Activated naive CD4-positive, alpha-beta T cell treated with anti-CD3 and anti-CD28 coated beads, Interleukin-2, amount 50 U/mL, for 72 hours (primary cell): Measurements from ENCODE around the gene ACAP1. TPM values are rescaled to one million over a fixed set of nuclear protein-coding genes. Genes with fewer than 3 reads are reported as not detected.
"Not testable (repeated sequence)": the region's sequence is repeated elsewhere in the genome, so short reads cannot be mapped to it uniquely, and the experiment has no call there.

Source experiments
- ATAC-seq, 2 donors: fragments of 150-1000 bp; cut with Tn5 transposase; 2 replicates each; pipeline ENCODE4 v1.10.0; 2021; ENCODE audit warnings: mild to moderate bottlenecking in 2 of 2, moderate library complexity in 2 of 2
- DNase-seq, 2 donors: peaks; one replicate each; pipeline ENCODE4 v3.0.0; 2021 to 2022; ENCODE audit warnings: low spot score in 2 of 2
- H3K27ac Mint-ChIP-seq, 2 donors: one replicate each; pipeline ENCODE4 v1.8.0; 2022; ENCODE audit warnings: mild to moderate bottlenecking in 2 of 2, mixed read lengths in 2 of 2
- H3K36me3 Mint-ChIP-seq, 2 donors: one replicate each; pipeline ENCODE4 v1.8.0; 2022; ENCODE audit warnings: mixed read lengths in 2 of 2
- H3K9me3 Mint-ChIP-seq, 2 donors: one replicate each; pipeline ENCODE4 v1.8.0; 2022; ENCODE audit warnings: mixed read lengths in 2 of 2
- total RNA-seq, 2 donors: library from RNA; stranded (reverse); gene quantifications; one replicate each; pipeline ENCODE4 v1.2.3, GENCODE V29; 2022

Gene ACAP1
- total RNA-seq, 2 donors from 2014 or later: 400 to 610 TPM

DNA sequence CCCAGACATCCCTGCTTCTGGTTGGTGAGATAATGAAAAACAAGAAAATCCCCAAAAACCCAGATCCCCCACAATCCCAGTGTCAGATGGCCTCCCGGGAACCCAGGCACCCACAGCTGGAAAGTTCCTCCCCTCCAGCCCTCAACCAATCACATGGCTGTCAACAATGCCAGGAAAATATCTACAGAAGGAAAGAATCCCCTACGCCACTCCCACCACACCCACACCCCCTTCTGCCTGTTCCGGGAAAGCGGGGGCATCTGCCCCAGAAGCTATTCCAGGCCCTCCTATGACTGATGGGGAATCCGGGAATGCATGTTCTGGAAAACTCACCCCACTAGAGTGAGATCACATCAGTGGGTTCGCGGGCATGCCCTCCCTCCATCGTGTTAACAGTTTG, 20.4 kb downstream of the ACAP1 start:
- ATAC-seq: no peak
- no peaks in the 10 kb centered on the region for H3K9me3 Mint-ChIP-seq

DNA sequence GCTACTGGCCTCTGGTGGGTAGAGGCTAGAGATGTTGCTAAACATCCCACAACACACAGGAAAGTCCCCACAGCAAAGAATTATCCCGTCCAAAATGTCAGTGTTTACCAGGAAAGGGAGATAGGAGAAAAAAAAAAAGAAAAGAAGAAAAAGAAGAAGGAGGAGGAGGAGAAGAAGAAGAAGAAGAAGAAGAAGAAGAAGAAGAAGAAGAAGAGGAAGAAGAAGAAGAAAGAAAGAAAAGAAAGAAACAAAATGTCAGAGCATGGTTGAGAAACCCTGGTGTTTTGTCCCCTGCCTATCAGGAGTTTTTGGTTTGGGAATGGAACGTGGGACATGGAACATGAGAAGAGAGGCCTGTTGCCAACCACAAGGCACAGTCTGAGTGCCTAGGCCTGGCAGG, 21.1 kb downstream of the ACAP1 start:
- ATAC-seq (no peak), DNase-seq (no peak)
- Mint-ChIP-seq H3K36me3 (peaks cover 4 to 7% of the 10 kb centered on the region in 2 donors), H3K27ac (no peak overlapping the region), H3K9me3 (no peaks in the 10 kb centered on the region)

More for the DNA sequence above, 20.4 kb downstream of the ACAP1 start:
- Mint-ChIP-seq H3K27ac (no peak overlapping the region), H3K36me3 (peaks cover 4 to 8% of the 10 kb centered on the region in 2 donors)
- no peak for DNase-seq

DNA sequence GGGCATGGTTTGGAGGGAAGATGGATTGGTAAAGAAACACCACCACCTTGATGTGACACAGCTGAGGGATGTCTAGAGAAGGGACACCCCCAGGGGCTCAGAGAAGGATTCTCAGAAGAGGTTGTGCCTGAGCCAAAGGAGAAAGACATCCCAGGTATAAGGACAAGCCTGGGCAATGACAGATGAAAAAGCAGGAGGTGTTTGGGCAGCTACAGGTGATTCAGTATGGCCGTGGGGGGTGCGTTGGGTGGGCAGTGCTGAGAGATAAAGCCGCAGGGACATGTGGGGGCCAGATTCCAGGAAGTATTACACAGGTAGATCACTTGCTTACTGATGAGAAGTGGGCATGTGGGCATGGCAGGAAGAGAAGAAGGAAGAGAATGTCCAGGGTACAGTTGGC, 25.6 kb downstream of the ACAP1 start:
- H3K9me3 Mint-ChIP-seq: no peaks in the 10 kb centered on the region
- ATAC-seq: no peak
- H3K36me3 Mint-ChIP-seq: no peaks in the 10 kb centered on the region
- no peak for DNase-seq
- no peak overlapping the region for H3K27ac Mint-ChIP-seq

DNA sequence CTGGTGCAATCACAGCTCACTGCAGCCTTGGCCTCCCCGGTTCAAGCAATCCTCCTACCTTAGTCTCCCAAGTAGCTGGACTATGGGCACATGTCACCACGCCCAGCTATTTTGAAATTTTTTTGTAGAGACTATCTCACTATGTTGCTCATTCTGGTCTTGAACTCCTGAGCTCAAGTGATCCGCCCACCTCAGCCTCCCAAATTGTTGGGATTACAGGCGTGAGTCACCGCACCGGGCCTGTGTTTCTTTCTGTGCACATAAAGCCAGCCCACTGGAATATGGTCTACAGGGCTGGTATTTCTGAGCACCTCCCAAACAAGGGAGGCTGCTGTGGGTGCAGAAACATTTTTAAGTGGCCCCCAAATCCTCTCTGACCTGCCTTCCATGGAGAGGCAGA, 27.0 kb downstream of the ACAP1 start:
- Mint-ChIP-seq H3K9me3 (no peaks in the 10 kb centered on the region), H3K36me3 (no peaks in the 10 kb centered on the region), H3K27ac (no peak overlapping the region)
- ATAC-seq: no peak
- DNase-seq: no peak

DNA sequence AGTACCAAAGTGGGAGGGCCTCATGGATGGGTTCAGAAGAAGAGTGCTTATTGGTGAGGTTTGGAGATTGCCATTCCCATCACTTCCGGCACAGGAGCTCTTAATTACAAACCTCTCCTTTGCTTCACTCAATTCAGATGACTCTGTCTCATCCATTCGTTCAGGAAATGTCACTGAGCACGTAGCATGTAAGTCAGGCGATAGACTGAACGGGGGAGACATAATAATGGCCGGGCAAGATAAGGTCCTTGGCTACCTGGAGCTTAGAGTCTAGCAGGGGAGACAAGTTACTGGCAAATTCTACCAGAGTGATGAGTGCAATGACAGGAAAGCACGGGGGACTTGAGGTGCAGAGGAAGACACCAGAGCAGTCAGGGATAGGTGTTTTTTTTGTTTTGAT, 29.6 kb downstream of the ACAP1 start:
- not testable (repeated sequence) for DNase-seq, H3K27ac Mint-ChIP-seq, H3K36me3 Mint-ChIP-seq, H3K9me3 Mint-ChIP-seq, ATAC-seq

DNA sequence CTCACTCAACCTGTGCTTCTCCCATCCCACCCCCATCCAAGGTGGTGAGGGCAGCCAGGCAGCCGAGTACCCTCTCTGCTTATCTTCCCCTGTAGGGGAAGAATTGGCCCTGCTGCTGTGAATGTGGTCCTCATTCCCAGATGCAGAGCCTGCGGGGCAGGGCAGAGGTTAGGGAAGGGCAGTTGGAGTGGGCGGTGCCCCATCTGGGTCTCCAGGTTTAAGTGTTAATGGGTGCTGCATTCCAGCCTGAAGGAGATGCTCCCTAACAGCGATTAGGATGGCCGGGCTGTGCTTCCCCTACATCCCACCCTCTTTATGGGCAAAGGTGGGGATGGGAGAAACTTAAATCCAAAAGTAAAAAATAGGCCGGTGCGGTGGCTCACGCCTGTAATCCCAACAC, 30.8 kb downstream of the ACAP1 start:
- no peak for ATAC-seq
- H3K9me3 Mint-ChIP-seq: no peaks in the 10 kb centered on the region
- H3K27ac Mint-ChIP-seq: no peak overlapping the region
- H3K36me3 Mint-ChIP-seq: no peaks in the 10 kb centered on the region
- no peak for DNase-seq

DNA sequence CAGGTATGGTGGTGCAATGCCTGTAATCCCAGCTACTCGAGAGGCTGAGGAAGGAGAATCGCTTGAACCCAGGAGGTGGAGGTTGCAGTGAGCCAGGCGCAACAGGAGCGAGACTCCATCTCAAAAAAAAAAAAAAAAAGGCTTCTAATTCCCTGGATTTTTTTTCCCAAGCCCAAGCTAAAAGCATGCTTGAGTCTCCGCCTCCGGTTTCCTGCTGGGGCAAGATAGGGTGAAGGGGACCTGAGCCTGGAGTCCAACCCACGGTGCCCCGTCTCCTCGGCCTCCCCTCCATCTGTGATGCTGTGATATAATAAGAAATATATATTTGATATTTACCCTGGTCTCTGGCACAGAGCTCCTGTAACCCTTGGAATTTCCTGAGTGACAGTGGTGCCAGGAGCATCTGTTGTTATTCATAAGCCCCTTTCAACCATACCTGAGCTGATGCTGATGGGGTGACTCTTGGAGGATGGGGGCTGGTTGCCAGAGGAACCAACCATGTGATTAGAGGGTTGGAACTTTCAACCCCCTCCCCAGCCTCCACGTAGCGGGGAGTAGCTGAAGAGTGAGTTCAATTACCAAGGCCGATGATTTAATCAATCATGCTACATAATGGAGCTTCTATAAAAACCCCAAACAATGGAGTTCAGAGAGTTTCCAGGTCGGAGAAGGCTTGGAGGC, 31.7 kb downstream of the ACAP1 start:
- no peaks in the 10 kb centered on the region for H3K9me3 Mint-ChIP-seq
- no peak overlapping the region for H3K27ac Mint-ChIP-seq
- DNase-seq (no peak), ATAC-seq (no peak)
- no peaks in the 10 kb centered on the region for H3K36me3 Mint-ChIP-seq

DNA sequence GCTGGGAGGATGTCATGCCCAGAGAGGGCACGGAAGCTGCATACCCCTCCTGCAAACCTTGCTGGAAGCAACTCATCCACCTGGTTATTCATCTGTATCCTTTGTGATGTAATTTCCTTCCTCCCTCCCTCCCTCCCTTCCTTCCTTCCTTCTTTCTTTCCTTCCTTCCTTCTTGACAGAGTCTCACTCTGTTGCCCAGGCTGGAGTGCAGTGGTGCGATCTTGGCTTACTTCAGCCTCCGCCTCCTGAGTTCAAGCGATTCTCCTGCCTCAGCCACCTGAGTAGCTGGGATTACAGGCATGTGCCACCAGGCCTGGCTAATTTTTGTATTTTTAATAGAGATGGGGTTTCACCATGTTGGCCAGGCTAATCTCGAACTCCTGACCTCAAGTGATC, 32.3 kb downstream of the ACAP1 start:
- not testable (repeated sequence) for H3K9me3 Mint-ChIP-seq, H3K27ac Mint-ChIP-seq, ATAC-seq

DNA sequence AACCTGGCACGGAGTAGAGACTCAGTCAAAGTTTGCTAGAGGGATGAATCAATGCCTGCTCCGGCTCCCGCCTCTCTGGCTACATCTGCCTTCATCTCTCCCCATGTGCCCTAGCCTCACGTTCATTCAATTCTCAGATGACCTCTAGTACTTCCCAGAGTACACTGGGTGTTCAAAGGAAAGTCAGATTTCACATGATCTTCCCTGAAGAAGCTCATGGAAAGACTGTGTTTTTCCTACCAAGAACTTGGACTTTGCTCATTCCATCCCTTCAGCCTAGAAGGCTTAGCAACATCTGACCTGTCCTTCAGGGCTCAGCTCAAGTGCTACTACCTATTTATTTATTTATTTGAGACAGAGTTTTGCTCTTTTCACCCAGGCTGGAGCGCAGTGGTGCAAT, 33.5 kb downstream of the ACAP1 start:
- no peak overlapping the region for H3K27ac Mint-ChIP-seq
- no peaks in the 10 kb centered on the region for H3K36me3 Mint-ChIP-seq
- no peak for DNase-seq
- H3K9me3 Mint-ChIP-seq: no peaks in the 10 kb centered on the region
- no peak for ATAC-seq

More for the DNA sequence above, 32.3 kb downstream of the ACAP1 start:
- not testable (repeated sequence) for DNase-seq, H3K36me3 Mint-ChIP-seq

DNA sequence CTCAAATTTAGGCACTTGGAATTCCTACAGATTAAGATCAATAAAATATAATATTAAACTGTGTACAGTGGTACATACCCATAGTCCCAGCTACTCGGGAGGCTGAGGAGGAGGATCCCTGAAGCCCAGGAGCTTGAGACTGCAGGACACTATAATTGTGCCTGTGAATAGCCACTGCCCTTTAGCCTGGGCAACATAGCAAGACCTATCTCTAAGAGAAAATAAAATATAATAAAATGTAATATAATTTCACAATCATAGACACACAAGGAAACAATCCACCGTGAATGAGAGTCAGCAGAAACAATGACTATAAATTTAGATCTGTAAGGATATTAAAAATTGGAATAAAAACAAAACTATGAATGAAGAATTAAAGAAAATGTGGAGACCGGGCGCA, 34.5 kb downstream of the ACAP1 start:
- DNase-seq (no peak), ATAC-seq (no peak)
- Mint-ChIP-seq H3K36me3 (no peaks in the 10 kb centered on the region), H3K9me3 (no peaks in the 10 kb centered on the region), H3K27ac (no peak overlapping the region)

DNA sequence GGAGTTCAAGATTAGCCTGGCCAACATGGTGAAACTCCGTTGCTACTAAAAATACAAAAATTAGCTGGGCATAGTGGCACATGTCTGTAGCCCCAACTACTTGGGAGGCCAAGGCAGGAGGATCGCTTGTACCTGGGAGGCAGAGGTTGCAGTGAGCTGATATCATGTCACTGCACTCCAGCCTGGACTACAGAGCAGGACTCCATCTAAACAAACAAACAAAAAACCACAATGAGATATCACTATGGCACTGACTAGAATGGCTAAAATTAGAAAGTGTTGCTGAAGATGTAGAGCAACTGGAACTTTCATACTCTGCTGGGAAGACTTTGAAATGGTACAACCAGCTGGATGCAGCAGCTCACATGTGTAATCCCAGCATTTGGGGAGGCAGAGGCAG, 38.0 kb downstream of the ACAP1 start:
- Mint-ChIP-seq H3K9me3 (peaks cover 0 to 5% of the 10 kb centered on the region in 2 donors), H3K36me3 (peaks cover 0 to 5% of the 10 kb centered on the region in 2 donors), H3K27ac (no peak overlapping the region)
- DNase-seq (no peak), ATAC-seq (no peak)

DNA sequence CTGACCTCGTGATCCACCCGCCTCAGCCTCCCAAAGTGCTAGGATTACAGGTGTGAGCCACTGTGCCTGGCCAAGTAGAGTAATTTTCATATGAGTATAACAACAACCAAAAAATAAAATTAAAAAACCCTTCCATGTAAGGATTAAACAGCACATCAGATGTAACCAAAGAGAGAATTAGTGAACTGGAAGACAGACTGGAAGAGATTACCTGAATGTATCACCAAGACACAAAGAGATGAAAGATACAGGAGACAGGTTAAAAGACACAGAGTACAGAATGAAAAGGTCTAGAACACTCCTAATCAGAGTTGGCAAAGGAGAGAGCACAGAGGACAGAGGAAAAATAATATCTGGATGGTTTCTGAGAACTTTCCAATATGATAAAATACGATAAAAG, 42.8 kb downstream of the ACAP1 start:
- Mint-ChIP-seq H3K9me3 (peaks cover 0 to 6% of the 10 kb centered on the region in 2 donors), H3K27ac (no peak overlapping the region), H3K36me3 (peaks cover 0 to 6% of the 10 kb centered on the region in 2 donors)
- DNase-seq (no peak), ATAC-seq (no peak)

DNA sequence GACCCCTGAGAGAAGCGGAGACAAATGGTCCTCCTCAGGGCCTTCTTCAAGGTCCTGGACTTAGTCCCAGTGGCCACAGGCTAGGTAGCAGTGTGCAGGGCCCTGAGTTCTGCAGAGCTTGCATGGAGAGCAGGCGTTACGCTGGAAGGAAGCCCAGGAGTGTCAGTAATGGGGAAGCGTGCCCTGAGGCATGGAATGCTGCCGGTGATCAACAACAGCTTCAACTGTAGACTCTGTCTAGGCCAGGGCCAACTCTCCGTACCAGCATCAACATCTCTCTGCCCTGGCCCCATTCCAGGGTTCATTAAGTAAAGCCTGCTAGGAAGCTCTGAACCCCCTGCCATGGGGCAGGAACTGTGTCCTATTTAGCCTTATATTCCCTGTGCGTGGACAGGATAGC, 44.0 kb downstream of the ACAP1 start:
- no peak for ATAC-seq
- H3K27ac Mint-ChIP-seq: no peak overlapping the region
- DNase-seq: no peak
- H3K9me3 Mint-ChIP-seq: peaks cover 0 to 6% of the 10 kb centered on the region in 2 donors
- peaks cover 0 to 6% of the 10 kb centered on the region in 2 donors for H3K36me3 Mint-ChIP-seq

DNA sequence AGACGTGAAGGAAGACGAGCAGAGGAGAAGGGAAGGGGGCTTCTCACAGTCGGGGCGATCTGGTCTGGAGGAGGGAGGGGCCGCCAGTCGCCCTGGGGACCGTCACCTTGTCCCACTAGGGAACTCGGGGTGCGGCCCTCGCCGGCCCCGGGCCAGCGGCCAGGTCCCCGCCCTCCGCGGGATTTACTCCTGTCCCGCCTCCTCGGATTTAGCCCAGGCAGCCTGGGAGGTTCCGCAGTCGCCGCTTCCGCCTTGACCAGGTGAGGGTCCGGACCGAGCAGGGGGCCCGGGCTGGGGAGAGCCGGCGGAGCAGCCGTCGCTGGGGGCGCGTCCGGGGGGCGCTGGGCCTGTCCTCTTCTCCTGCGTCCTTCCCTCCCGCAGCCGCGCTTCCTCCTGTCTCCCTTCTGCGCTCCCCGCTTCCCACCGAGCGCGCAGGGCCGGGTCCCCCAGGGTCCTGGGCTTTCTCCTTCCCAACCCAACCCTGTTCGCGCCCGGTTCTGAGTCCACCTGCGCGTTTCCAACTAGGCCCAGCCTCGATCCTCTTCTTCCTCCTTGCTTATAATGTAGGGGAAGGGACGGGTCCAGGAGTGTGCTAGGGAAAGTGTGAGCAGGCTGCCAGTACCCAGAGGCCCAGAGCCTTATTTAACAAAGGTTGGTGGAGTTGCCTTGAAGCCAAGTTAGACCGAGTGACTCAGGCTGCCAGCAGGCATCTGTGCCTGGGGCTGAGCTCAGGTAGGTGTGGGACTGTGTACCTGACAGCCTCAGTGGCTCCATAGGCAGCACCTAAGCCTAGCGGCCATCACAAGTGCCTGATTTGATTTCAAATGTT, 44.7 kb downstream of the ACAP1 start, which contains the start of gene TNK1:
Gene TNK1 (plus strand): TSS at position 235 of the 829 bp plus-strand sequence. CDS start 1,838 bp downstream, outside the sequence.
- Mint-ChIP-seq H3K27ac (no peak within 1 kb of the TSS), H3K9me3 (peaks cover 0 to 6% of the 10 kb centered on the region in 2 donors), H3K36me3 (peaks cover 0 to 6% of the 10 kb centered on the region in 2 donors)
- ATAC-seq (no peak), DNase-seq (no peak)

DNA sequence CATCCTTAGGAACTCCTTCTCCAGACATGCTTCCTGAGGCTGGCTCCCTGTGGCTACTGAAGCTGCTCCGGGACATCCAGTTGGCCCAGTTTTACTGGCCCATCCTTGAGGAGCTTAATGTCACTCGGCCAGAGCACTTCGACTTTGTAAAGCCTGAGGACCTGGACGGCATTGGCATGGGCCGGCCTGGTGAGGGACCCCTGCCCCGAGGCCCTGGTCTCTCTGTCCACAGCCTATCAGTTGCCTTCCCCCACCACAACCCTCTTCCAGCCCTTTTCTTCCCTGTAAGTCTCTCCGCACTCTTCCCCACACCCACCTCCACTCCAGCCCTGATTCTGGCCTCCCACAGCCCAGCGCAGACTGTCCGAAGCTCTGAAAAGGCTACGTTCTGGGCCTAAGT, 46.6 kb downstream of the ACAP1 start:
- no peak overlapping the region for H3K27ac Mint-ChIP-seq

DNA sequence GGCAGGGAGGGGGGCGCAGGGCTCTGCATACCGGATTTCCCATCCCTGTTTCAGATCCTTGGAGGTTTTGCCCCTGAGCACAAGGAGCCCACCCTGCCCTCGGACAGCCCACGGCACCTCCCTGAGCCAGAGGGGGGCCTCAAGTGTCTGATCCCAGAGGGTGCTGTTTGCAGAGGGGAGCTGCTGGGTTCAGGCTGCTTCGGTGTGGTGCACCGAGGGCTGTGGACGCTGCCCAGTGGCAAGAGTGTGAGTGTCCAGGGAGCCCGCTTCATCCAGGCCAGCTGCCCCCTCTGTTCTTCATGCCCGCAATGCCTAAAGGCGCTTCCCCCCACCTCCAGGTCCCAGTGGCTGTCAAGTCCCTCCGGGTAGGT, 47.0 kb downstream of the ACAP1 start:
- no peak overlapping the region for H3K27ac Mint-ChIP-seq
- H3K36me3 Mint-ChIP-seq: peaks cover 0 to 6% of the 10 kb centered on the region in 2 donors
- peaks cover 0 to 6% of the 10 kb centered on the region in 2 donors for H3K9me3 Mint-ChIP-seq
- DNase-seq (no peak), ATAC-seq (no peak)

More for the DNA sequence above, 46.6 kb downstream of the ACAP1 start:
- no peak for ATAC-seq
- peaks cover 0 to 6% of the 10 kb centered on the region in 2 donors for H3K36me3 Mint-ChIP-seq
- H3K9me3 Mint-ChIP-seq: peaks cover 0 to 6% of the 10 kb centered on the region in 2 donors
- no peak for DNase-seq

DNA sequence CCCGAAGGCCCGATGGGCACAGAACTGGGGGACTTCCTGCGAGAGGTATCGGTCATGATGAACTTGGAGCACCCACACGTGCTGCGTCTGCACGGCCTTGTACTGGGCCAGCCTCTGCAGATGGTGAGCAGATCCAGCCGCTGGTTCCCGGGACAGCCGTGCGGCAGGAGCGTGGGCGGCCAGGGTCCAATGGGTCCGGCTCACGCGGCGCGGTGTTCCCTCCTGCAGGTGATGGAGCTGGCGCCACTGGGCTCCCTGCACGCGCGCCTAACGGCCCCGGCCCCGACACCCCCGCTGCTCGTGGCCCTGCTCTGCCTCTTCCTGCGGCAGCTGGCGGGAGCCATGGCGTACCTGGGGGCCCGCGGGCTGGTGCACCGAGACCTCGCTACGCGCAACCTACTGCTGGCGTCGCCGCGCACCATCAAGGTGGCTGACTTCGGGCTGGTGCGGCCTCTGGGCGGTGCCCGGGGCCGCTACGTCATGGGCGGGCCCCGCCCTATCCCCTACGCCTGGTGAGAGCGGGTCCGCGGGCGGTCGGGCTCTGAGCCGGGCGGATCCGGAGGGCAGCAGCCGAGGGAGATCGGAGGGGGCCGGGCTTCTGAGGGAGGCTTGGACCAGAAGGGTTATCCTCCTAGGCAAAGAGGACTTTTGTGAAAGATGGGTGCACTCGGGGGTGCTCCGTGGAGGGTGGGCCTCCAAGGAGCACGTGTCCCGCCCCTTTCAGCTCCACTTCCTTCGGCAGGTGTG, 47.6 kb downstream of the ACAP1 start:
- peaks cover 0 to 6% of the 10 kb centered on the region in 2 donors for H3K9me3 Mint-ChIP-seq
- H3K27ac Mint-ChIP-seq: peak overlapping the region in 1 of 2 donors; percentile 54
- H3K36me3 Mint-ChIP-seq: peaks cover 0 to 6% of the 10 kb centered on the region in 2 donors
- ATAC-seq (peak; percentile 99), DNase-seq (peak; percentile 79 to 80)
